Measurements from ENCODE around the gene MEIS2. TPM values are rescaled to one million over a fixed set of nuclear protein-coding genes. Genes with fewer than 3 reads are reported as not detected.
"Not testable (repeated sequence)": the region's sequence is repeated elsewhere in the genome, so short reads cannot be mapped to it uniquely, and the experiment has no call there.

MEIS2 gene
- total RNA-seq, 6 donors from 2014 or later, result 13.7 to 53.4 (median 21.4) TPM

- DNase-seq, result no peak
- H3K36me3 ChIP-seq, result no peaks in the 10 kb centered on the region
- no peak overlapping the region for H3K27ac ChIP-seq
- 82 to 89% methylated on average over 2 of the region's 2 CpGs for WGBS, 2 donors
- no peaks in the 10 kb centered on the region for H3K4me1 ChIP-seq
- peaks cover 0 to 1% (median 0%) of the 10 kb centered on the region in 4 donors for H3K27me3 ChIP-seq
- no peaks in the 10 kb centered on the region for H3K9me3 ChIP-seq
- no peak overlapping the region for H3K4me3 ChIP-seq
- ATAC-seq (ENCODE audit: low FRiP score in 2 of 2), result no peak
- no peak for TF ChIP-seq POLR2A (IDR thresholded peaks at IDR 0.05)
- no peak for TF ChIP-seq EP300 (IDR thresholded peaks at IDR 0.05)
- no peak for TF ChIP-seq POLR2AphosphoS5 (IDR thresholded peaks at IDR 0.05)
- TF ChIP-seq, protein P1, sequence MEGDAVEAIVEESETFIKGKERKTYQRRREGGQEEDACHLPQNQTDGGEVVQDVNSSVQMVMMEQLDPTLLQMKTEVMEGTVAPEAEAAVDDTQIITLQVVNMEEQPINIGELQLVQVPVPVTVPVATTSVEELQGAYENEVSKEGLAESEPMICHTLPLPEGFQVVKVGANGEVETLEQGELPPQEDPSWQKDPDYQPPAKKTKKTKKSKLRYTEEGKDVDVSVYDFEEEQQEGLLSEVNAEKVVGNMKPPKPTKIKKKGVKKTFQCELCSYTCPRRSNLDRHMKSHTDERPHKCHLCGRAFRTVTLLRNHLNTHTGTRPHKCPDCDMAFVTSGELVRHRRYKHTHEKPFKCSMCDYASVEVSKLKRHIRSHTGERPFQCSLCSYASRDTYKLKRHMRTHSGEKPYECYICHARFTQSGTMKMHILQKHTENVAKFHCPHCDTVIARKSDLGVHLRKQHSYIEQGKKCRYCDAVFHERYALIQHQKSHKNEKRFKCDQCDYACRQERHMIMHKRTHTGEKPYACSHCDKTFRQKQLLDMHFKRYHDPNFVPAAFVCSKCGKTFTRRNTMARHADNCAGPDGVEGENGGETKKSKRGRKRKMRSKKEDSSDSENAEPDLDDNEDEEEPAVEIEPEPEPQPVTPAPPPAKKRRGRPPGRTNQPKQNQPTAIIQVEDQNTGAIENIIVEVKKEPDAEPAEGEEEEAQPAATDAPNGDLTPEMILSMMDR (IDR thresholded peaks at IDR 0.05), result no peak
These were observed 104.2 kb downstream of the MEIS2 start for GRCh38 chr15:36996121-36996520.

DNA sequence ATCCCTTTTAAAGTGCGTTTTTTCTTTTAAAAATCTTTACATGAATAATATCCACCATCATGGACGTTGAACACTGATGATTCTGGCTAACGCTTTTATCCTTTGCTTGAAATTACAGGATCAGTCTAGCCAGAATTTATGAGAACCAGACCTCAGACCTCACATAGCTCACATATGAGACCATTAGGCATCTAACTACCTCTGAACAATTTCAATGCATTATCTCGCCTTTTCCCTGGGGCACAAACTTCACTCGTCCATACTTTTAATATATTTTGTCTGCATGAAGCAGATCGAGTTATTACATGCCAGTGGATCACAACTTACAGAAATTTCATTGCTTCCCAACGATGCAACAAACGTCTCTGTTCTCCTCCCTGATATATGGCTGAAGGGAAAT lies 105.6 kb downstream of the MEIS2 start:
- no peak for TF ChIP-seq EP300 (IDR thresholded peaks at IDR 0.05)
- TF ChIP-seq, protein P1 (IDR thresholded peaks at IDR 0.05), result no peak
- Histone ChIP-seq H3K4me3 (no peak overlapping the region), H3K27ac (no peak overlapping the region), H3K27me3 (peaks cover 0 to 1% (median 0%) of the 10 kb centered on the region in 4 donors), H3K4me1 (no peaks in the 10 kb centered on the region), H3K9me3 (no peaks in the 10 kb centered on the region), H3K36me3 (no peaks in the 10 kb centered on the region)
- WGBS, 2 donors, result 90 to 92% methylated on average over 8 of the region's 8 CpGs
- ATAC-seq (ENCODE audit: low FRiP score in 2 of 2), result no peak
- DNase-seq, result no peak

GRCh38 chr15:36992454-36992853 lies 107.9 kb downstream of the MEIS2 start:
- no peaks in the 10 kb centered on the region for H3K36me3 ChIP-seq
- H3K27me3 ChIP-seq, result peaks cover 0 to 1% (median 0%) of the 10 kb centered on the region in 4 donors
- no peak overlapping the region for H3K27ac ChIP-seq
- DNase-seq, result no peak
- WGBS, 2 donors, result 81 to 85% methylated on average over 5 of the region's 5 CpGs
- H3K9me3 ChIP-seq, result no peaks in the 10 kb centered on the region
- H3K4me1 ChIP-seq, result no peaks in the 10 kb centered on the region
- no peak for TF ChIP-seq EP300 (IDR thresholded peaks at IDR 0.05)
- no peak for ATAC-seq (ENCODE audit: low FRiP score in 2 of 2)
- H3K4me3 ChIP-seq, result no peak overlapping the region

- ATAC-seq (ENCODE audit: low FRiP score in 2 of 2), result no peak
- no peak overlapping the region for H3K27ac ChIP-seq
These were observed 111.4 kb downstream of the MEIS2 start for GRCh38 chr15:36988947-36989346.

GRCh38 chr15:36982430-36982829 lies 117.9 kb downstream of the MEIS2 start:
- H3K9me3 ChIP-seq, result peaks cover 0 to 11% (median 4%) of the 10 kb centered on the region in 4 donors
- no peak overlapping the region for H3K4me3 ChIP-seq
- no peaks in the 10 kb centered on the region for H3K36me3 ChIP-seq
- DNase-seq (no peak), ATAC-seq (ENCODE audit: low FRiP score in 2 of 2) (no peak)
- TF ChIP-seq POLR2A (IDR thresholded peaks at IDR 0.05), result no peak
- no peak for TF ChIP-seq EP300 (IDR thresholded peaks at IDR 0.05)
- TF ChIP-seq POLR2AphosphoS5 (IDR thresholded peaks at IDR 0.05), result no peak
- TF ChIP-seq, protein P1 (IDR thresholded peaks at IDR 0.05), result no peak
- no peaks in the 10 kb centered on the region for H3K4me1 ChIP-seq
- no peak overlapping the region for H3K27ac ChIP-seq
- no peaks in the 10 kb centered on the region for H3K27me3 ChIP-seq

More at GRCh38 chr15:36988947-36989346, 111.4 kb downstream of the MEIS2 start:
- no peak overlapping the region for H3K4me3 ChIP-seq
- DNase-seq, result no peak
- peaks cover 0 to 11% (median 2%) of the 10 kb centered on the region in 4 donors for H3K9me3 ChIP-seq
- H3K27me3 ChIP-seq, result no peaks in the 10 kb centered on the region
- no peaks in the 10 kb centered on the region for H3K4me1 ChIP-seq
- no peaks in the 10 kb centered on the region for H3K36me3 ChIP-seq
- TF ChIP-seq, protein P1 (IDR thresholded peaks at IDR 0.05), result no peak
- no peak for TF ChIP-seq POLR2AphosphoS5 (IDR thresholded peaks at IDR 0.05)
- no peak for TF ChIP-seq POLR2A (IDR thresholded peaks at IDR 0.05)
- no peak for TF ChIP-seq EP300 (IDR thresholded peaks at IDR 0.05)

GRCh38 chr15:36980281-36980680 lies 120.1 kb downstream of the MEIS2 start:
- DNase-seq; H3K27ac ChIP-seq; H3K36me3 ChIP-seq; H3K4me1 ChIP-seq; ATAC-seq (ENCODE audit: low FRiP score in 2 of 2); H3K27me3 ChIP-seq; H3K4me3 ChIP-seq: not testable (repeated sequence)
- H3K9me3 ChIP-seq, result peaks cover 0 to 11% (median 4%) of the 10 kb centered on the region in 4 donors
- WGBS, 2 donors, result 96 to 97% methylated on average over 2 of the region's 2 CpGs
